Measurements from ENCODE around the gene RTKN. TPM values are rescaled to one million over a fixed set of nuclear protein-coding genes. Genes with fewer than 3 reads are reported as not detected.

The RTKN gene
- total and polyA plus RNA-seq, 12 donors = 7.4 to 35.6 (median 14.1) TPM

DNA sequence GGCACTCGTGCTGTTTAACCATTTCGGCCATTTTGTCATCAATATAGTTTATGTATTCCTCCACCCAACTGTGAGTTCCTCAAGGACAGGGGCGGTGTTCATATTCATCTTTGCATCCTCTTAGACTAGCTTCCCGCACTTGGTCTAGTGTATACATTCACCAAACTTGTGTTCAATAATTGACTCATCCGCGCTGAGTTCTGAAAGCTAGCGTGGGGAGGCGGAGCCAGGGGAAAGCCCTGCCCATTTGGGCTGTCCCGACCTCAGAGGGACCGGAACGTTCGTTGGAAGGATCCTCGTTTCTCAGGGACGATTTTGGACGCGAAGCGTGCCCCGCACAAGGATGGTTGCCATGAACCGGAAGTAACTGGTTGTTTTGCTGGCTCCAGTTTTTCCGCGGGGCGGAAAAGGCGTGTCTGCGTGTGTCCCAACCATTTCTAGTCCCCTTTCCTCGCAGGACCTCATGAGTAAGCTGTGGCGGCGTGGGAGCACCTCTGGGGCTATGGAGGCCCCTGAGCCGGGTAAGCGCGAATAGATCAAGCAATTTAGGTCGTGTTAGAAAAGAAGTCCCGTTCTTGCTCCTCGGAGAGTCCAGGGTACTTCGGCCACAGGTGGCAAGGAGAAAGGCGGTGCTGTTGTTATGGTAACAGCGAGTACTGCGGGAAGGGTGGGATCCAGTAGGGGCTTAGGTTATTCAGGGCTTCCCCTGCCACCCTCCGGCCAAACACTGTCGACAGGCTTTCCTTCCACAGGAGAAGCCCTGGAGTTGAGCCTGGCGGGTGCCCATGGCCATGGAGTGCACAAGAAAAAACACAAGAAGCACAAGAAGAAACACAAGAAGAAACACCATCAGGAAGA lies 13.1 kb upstream of the RTKN start, which contains the start of gene INO80B:
Gene INO80B, plus strand, starts transcription at position 434 of the 858 bp plus-strand sequence. Its CDS starts 30 bp downstream, at position 464.
- TF ChIP-seq POLR2A (IDR thresholded peaks at IDR 0.05) = peak; percentile 16 to 40
- TF ChIP-seq, protein P1, sequence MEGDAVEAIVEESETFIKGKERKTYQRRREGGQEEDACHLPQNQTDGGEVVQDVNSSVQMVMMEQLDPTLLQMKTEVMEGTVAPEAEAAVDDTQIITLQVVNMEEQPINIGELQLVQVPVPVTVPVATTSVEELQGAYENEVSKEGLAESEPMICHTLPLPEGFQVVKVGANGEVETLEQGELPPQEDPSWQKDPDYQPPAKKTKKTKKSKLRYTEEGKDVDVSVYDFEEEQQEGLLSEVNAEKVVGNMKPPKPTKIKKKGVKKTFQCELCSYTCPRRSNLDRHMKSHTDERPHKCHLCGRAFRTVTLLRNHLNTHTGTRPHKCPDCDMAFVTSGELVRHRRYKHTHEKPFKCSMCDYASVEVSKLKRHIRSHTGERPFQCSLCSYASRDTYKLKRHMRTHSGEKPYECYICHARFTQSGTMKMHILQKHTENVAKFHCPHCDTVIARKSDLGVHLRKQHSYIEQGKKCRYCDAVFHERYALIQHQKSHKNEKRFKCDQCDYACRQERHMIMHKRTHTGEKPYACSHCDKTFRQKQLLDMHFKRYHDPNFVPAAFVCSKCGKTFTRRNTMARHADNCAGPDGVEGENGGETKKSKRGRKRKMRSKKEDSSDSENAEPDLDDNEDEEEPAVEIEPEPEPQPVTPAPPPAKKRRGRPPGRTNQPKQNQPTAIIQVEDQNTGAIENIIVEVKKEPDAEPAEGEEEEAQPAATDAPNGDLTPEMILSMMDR (IDR thresholded peaks at IDR 0.05) = peak in 1 of 6 experiments; percentile 24
- 1 to 3% (median 1%) methylated on average over 21 to 40 of the region's 40 CpGs for WGBS, 4 donors
- peak within 1 kb of the TSS in 2 of 5 donors; percentile 11 to 41 for H3K27ac ChIP-seq

DNA sequence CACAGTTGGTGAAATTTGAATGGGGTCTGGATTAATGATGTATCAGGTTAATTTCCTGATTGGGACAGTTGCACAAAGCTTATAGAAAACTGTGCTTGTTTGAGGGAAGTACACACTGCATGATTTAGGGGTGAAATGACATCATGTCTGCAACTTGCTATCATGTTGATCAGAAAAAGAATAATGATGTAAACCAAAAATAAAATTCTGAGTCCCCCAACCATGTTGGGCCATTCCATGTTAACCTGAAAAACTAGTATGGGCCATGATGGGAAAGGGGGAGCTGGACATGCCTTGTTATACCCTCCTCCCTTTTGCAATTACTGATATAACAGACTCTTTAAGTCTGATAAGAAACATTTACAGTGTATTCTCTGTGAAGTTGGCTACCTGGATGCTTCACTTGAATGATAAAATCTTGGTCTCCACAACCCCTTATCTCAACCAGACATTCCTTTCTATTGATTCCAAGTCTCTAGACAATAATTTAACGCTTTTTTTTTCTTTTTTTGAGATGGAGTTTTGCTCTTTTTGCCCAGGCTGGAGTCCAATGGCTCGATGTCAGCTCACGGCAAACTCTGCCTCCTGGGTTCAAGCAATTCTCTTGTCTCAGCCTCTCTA lies 8.9 kb upstream of the RTKN start:
- no peaks in the 10 kb centered on the region for H3K9me3 ChIP-seq (replicated peaks in 1 of 3)
- DNase-seq = no peak
- H3K4me3 ChIP-seq = no peak overlapping the region
- peaks cover 5% of the 10 kb centered on the region in 2 donors for H3K4me1 ChIP-seq (replicated peaks in 1 of 2)
- H3K27ac ChIP-seq = no peak overlapping the region
- intact Hi-C loops (cut with DNase I) = no loop called here
- no peaks in the 10 kb centered on the region for H3K36me3 ChIP-seq (replicated peaks in 1 of 2)
- WGBS, 4 donors = 79 to 87% (median 82%) methylated on average over 3 of the region's 3 CpGs
- H3K27me3 ChIP-seq = no peaks in the 10 kb centered on the region
- TF ChIP-seq POLR2A (IDR thresholded peaks at IDR 0.05) = no peak
- TF ChIP-seq, protein P1 (IDR thresholded peaks at IDR 0.05) = no peak

More for the DNA sequence above, 13.1 kb upstream of the RTKN start, which contains the start of gene INO80B:
- Histone ChIP-seq H3K9me3 (replicated peaks in 1 of 3) (no peaks in the 10 kb centered on the region), H3K4me1 (replicated peaks in 1 of 2) (peaks cover 14 to 31% of the 10 kb centered on the region in 2 donors), H3K27me3 (no peaks in the 10 kb centered on the region), H3K4me3 (peak within 1 kb of the TSS in 3 of 4 donors; percentile 33 to 62 (median 53)), H3K36me3 (replicated peaks in 1 of 2) (no peaks in the 10 kb centered on the region)
- peak; percentile 96 to 99 (median 97) for DNase-seq
- intact Hi-C loops (cut with DNase I) = no loop called here

DNA sequence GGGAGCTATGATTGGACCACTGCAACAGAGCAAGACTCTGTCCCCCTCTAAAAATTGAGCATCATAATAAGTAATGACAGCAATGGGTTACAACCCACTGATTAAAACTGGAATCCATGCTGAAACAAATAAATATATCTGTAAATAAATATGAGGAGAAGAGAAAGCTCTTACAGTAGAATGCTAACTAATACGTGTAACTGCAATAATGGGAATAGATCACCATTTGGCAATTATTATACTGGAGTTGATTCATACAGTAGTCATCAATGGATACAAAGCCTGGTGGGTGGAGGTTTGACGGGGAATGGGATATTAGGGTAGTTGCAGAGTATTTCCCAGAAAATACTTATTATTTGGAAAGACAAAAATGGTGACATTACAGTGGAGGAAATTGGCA lies 7.0 kb upstream of the RTKN start:
- H3K27ac ChIP-seq = no peak overlapping the region
- H3K27me3 ChIP-seq = no peaks in the 10 kb centered on the region
- TF ChIP-seq POLR2A (IDR thresholded peaks at IDR 0.05) = no peak
- TF ChIP-seq, protein P1 (IDR thresholded peaks at IDR 0.05) = no peak
- DNase-seq = no peak
- no peak overlapping the region for H3K4me3 ChIP-seq
- H3K4me1 ChIP-seq (replicated peaks in 1 of 2) = no peaks in the 10 kb centered on the region
- no peaks in the 10 kb centered on the region for H3K36me3 ChIP-seq (replicated peaks in 1 of 2)
- intact Hi-C loops (cut with DNase I) = no loop called here
- 57 to 74% (median 69%) methylated on average over 2 of the region's 2 CpGs for WGBS, 4 donors
- H3K9me3 ChIP-seq (replicated peaks in 1 of 3) = no peaks in the 10 kb centered on the region

DNA sequence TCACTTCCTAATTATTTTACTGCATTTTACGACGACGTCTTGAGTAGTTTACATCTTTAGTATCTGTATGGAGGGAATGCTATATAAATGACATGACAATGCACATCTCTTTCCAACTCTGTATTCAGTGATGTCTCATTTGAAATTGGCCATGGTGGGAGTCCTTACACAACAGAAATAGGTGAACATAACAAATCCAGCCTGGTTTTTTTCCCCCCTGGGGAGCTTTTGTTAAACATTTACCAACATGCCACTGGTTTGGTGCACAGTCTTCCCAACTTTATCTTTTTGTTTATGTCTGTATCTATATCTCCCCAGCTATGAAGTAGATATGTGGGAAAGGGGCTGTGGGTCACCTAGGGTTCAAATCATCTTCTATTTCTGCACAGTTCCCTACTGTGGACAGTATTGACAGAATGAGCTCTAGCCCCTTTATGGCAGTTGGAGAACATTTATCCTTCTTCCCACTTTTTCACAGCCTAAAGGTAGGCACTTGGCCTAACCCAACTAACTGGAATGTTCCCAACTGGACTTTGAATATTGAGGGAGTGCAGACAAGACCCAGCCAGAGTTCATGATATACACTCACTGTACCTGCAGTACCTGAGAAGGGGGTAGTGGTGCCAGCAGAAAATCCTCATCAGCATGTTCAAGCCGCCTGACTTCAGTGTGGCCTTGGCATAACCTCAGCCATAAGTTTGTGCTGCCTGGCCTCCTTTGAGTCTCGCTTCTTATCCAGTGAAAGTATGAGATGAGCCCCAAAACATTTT lies 5.7 kb upstream of the RTKN start:
- Histone ChIP-seq H3K36me3 (replicated peaks in 1 of 2) (no peaks in the 10 kb centered on the region), H3K27me3 (no peaks in the 10 kb centered on the region), H3K9me3 (replicated peaks in 1 of 3) (no peaks in the 10 kb centered on the region), H3K4me3 (no peak overlapping the region), H3K4me1 (replicated peaks in 1 of 2) (no peaks in the 10 kb centered on the region), H3K27ac (no peak overlapping the region)
- WGBS, 4 donors = 73 to 85% (median 82%) methylated on average over 5 of the region's 5 CpGs
- intact Hi-C loops (cut with DNase I) = no loop called here
- TF ChIP-seq, protein P1 (IDR thresholded peaks at IDR 0.05) = no peak
- no peak for TF ChIP-seq POLR2A (IDR thresholded peaks at IDR 0.05)
- no peak for DNase-seq

All from adrenal gland (tissue), 12 donors.